Stimulated activated CD8-positive, alpha-beta memory T cell treated with anti-CD3 and anti-CD28 coated beads, Interleukin-2, amount 100 ng/mL, for 48 hours (primary cell): ENCODE results near the gene DCST1.
A peak's percentile ranks its signal among the peaks of the same experiment; 100 is the strongest.

ENCODE experiments used
- DNase-seq, 2 donors: peaks; one replicate each; pipeline ENCODE4 v3.0.0-alpha.2; 2020; ENCODE audit warnings: low read depth in 2 of 2

Gene DCST1

DNA sequence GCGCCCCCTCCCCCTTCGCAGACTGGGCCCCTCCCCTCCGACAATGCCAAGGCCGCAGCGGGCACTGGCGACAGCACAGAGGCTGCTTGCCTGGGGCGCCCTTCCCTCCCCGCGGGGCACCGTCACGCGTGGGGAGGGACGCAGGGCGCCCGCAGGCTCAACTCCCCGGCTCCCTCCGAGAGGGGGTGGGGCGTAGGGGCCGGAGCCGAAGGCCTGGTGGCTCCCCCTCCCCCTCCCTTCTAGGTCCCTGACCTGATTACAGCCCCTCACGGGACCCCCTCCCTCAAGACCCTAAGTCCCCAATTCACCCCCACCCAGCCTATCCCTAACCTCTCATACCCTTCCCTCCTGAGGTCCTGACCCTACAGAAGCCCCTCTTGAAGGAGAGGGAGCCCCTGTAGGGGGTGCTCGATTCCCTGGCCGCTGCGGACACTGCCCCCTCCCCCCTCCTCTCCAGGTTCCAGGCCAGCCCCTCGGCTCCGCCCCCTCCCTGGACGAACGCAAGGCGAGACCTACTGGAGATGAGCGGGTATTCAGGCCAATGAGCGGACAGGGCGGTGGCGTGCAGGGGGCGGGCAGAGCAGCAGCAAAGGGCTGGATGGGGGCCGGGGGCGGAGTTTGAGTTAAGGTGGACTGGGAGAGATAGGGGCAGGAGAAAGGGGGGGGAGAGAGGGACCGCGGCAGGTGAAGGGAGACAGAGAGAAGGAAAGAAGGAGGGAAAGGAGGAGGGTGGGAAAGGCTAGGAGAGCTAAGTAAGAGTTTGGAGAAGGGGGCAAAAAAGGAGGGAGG lies 31.8 kb upstream of the DCST1 start:
- DNase-seq: peak; percentile 97 to 98

DNA sequence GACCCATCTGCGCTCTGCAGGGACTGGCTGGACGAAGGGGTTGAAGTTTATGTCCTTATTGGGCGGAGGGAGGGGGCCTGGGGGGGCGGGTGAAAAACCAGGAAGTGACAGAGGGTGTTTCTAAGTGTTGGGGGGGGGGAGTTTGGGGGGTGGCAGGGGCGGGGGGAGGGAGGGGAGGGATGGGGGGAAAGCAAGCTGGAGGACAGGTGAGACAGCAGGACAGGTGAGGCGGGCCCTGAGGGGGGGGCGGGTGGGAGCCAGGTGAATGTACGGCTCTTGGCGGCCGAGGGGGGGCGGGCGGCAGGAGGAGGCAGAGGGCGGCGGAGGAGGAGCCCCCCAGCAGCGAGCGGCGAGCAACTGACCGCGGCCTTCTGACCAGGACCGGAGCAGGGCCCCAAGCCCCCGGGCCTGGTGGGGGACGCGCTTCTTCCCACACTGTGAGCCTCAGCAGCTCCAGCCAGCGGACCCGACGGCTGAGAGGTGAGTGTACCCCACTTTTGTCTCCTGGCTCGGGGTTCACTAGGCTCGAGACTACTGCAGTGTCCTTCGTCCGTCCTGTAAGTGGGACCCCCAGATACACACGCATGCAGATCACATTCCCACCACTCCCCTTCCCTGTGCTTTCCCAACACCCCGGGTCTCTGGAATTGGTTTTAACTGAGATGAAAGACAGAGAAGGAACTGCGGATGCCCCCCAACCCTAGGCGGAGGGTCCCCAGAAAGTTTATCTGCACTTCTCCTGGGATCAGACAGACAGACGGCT lies 31.0 kb upstream of the DCST1 start, which contains the start of gene ZBTB7B:
TSS of gene ZBTB7B (plus strand) at position 339 of the 763 bp plus-strand sequence. CDS start 11,859 bp downstream, outside the sequence.
- no peak for DNase-seq

DNA sequence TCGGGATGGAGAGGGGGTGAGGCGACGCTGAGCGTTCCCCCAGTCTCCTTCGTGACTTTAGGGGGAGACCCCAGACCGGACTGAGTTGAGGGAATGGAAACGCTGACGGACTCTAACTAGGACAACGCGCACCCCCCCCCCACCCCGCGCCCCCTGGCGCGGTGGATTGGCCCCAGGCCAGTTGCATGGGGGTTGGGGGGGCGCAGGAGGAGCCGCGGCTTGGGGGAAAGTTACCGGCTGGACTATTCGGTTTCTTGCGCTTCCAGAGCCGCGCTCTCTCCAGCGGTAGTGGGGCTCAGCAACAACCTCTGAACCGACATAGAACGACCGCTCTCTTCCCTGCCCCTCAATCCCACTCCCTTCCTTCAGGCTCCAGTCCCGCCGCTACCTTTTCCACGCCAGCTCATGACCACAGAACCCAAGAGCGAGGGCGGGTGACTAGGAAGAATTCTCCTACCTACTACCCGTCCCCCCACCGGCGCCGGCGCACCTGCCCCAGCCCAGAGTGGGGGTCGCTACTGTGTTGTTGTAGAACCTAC lies 30.3 kb upstream of the DCST1 start:
- no peak for DNase-seq

DNA sequence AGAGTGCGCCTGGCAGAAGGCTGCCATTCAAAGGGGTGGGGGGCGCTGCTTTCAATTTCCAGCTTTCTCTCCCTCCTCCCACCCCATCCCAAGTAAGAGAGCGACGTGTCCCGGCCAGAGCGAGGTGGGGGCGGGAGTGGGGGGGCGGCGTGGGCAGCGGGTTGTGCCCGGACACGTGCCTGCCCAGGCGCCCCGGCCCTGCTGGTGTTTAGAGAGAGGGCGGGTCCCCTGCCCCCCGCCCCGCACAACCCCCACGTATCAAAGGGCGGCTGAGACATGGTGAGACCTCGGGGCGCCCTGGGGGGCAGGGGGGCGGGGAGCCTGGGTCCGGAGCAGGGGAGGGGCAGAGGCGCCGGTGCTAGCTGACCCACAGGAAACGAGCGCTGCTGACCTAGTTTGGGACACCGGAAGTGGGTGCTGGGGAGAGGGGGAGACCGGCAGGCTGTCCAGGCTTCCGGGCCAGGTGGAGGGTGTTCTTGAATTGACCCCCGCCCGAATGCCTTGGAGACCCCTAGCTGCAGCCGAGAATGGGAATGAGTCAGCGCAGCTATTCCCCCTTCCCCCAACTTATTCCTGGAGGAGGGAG lies 29.8 kb upstream of the DCST1 start:
- no peak for DNase-seq

DNA sequence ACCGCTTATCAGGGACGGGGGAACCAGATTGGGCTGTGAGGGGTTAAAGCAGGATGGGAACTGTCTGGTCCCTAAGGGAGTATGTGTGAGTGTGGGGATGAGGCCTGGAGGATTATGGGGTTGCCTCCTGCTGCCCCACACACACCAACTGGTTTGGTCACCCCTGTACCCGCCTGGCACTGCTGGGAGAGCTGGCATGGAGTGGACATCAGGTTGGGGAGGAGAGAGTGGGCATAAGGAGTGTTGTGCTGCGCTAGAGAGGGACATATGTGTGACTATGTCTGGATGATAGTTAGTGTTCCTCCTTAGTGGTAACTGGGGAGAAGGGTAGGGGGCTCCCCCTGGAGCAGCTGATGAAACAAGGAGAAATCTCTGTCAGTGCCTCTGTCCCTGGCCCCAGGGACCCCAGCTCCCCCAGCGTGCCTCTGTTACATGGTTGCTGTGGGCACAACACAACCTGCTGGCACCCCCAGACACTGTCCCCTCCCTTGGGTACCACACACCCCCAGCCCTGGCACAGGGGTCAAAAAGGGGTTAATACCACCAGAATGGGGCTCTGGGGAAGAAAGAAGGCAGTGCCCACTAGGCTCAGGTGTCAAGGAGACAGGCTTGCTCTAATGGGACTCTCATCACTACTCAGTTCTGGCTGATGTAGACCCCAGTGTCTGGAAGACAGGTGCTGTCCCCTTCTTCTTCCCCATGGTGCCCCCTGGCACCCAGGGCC lies 29.1 kb upstream of the DCST1 start:
- DNase-seq: no peak

DNA sequence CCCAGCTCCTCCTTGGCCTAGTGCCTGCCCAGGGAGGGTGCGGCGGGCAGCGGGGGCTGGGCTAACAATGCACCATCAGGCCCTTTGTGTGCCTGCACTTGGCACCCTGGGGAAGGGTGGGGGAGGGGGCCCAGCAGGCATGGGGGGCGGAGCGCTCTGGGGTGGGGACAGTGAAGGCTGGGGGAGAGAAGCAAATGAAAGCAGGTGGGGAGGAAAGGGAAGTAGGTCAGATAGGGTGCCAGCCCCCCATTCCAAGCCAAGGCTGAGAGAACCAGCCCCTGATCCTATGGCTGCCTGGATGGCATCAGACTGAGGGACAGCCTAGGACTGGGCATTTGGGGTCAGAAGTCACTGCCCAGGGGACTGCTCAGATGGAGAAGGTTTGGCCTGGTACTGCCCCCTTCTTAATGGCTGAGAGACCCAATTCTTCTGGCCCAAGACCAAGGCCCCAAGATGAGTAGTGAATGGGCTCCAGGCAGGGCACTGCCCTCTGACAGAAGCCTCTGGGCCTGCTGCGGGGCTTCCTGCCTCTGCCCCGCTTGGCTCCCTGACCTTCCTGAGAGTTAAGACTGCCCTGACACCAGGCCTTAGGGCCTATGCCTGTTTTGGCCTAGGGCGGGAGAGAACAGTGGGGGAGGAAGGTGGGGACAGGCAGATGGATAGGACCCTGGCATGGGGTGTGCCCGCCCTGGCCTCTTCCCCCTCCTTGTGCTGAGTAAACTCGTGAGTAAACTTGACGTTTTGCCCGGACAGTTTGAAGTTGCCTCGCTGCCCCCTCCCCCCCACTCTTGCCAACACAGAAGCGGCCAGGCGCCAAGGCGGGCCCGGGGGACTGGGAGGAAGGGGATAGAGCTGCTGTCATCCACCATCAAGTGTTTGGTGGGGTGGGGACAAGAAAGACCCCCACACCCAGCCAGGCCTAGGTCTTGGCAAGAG lies 28.3 kb upstream of the DCST1 start:
- no peak for DNase-seq

DNA sequence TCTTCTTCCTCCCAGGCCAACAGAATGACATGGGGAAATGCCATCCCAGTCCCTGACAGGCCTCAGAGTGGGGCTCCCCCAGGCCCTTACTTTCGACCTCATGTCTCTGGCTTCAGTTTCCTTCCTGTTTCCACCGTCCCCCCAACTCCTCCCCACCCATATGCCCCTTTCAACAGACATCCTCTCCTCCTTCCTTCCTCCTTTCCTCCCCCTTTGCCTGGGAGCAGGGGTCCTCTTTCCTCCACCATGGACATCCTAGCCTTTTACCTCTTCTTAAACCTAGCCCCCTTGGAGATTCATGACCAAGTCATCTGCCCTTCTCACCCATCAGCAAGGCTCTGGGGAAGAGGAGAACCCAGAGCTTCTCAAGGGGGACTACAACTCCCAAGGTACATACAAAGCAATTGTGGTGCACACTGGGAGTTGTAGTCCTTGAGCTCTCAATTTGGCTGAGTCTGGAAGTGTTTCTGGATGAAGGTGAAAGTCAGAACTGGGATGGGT lies 27.0 kb upstream of the DCST1 start:
- no peak for DNase-seq

DNA sequence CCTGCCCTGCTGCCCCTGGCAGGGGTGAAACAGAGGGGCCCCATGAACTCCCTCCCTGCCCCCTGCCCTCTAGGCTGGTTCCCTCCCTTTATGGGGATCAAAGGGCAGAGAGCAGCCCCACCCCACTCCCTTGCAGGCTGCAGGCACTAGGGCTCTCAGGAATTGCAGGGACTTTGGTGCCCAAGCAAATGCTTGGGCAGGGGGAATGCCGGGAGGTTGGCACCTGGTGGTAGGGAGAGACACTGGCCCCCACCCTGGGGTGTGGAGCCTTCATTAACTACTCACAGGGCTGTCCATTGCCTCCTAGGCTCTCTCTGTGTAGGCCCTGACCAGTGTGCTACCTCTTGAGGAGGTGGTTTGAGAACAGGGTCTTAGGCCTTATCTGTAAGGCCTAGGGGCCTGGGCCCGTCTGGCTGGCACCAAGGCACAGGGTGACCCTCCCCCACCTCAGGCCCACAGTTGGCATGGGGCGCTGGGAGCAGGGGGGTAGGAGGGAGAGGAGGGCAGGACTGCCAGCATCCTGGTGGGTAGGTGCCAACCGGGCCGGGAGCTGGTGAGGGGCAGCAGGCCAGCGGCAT lies 26.3 kb upstream of the DCST1 start:
- no peak for DNase-seq

DNA sequence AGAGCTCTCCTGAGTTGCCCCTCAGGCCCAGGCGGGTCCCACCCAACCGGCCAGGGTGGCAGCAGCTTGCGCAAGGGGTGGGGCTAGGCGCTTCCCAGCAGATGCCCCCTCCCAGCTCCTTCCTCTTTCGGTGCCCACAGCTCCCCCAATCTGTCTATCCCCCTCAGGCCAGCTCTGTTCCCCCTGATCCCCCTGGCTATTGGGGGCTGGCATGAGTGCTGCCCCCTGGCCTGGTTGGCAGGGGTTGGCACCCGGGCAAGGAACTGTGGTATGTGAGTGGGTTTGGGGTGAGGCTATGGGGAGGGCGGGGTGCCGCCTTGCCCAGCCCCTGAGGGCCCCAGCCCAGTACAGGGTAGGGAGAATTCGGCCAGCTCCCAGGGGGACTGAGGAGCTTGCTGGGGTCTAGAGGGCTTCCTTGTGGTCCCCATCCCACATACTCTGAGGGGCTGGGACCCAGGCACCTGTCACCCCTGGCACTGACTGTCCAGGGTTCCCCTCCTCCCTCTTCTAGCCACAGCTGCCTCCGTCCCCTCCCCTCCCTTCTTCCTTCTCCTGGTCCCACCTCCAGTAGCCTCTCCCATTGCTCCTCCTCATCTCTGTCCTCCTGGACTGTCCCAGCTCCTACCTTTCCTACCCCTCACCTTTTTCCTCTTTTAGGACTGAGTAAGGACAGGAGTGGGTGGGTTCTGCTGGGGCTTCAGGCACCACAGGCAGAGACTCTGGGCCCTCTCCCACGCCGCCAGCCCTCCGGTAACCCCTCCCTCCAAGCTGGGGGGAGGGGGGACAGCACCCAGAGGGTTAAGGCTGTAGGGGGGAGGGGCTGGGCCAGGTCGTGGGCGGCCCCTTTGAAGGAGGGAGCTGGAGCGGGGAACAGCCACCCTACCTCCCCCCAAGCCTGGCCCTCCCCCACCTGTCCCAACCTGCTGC lies 25.3 kb upstream of the DCST1 start:
- no peak for DNase-seq

DNA sequence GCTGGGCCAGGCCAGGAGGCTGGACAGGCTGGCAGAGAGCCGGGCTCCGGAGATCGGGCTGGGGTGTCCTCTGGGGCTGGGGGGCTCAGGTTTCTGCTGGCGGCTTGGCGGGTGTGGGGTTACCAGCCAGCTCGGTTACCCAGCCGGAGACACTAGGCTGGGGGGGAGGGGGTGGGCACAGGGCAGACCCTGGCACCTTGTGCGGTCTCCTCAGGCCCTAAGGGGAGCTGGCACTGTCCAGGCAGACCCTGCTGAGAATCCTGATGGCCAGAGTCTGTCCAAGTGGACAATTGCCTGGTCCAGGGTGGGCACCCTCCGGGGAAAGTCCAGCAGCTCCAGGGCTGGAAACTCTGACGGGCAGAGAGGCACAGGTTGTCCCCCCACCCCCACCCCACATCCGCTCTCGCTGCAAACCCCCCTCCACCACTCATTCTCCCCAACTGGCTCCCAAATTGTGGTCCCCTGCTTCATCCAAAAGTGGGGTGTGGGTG lies 24.4 kb upstream of the DCST1 start:
- no peak for DNase-seq

DNA sequence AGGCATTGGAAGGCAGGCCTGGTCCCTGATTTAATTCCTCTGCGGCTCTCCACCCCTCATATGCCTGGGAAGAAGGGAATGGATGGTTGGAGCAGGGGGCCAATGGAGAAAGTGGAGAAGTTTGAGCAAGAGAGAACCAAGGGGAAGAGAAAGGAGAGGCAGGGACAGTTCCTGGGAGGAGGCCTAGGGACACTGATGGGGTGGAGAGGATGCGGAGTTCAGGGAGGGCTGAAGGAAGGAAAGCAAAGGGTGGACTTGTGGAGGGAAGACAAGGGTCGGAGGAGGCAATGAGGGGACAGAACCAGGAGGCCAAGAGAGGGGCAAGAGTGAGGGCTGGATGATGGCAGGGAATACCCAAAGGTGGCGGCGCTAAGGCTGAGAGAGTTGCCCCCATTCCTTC lies 23.9 kb upstream of the DCST1 start:
- no peak for DNase-seq

DNA sequence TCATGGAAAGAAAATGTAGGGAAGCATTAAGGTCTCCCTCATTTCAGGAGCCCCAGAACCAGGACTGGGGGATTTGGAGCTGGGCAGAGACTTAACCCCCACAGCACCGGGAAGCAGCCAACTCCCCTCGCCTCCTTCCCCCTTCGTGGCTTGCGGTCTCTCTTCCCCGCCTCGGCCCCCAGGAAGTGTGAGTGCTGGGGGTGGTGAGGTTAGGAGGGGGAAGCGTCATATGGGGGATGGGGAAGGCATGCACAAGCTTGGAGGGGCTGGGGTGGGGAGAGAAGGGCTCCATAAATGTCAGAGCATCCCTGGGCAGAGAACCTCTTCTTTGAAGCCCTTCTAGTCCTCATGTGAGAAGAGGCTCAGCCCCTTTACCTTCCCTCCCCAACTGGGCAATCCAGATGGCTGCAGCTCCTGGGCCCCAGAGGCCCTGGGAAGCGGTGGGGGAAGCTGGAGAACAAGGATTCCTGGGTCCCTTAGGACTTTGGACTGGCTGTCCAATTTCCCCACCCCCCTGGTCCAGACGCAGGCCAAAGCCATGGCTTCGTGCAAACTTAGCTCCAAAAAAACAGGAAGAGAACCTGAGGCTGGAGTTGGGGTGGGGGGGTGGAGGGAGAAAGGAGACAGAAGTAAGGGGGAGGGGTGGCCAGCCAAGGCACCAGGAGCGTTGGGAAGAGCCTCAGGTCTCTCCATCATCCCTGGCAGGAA lies 23.3 kb upstream of the DCST1 start:
- DNase-seq: no peak

DNA sequence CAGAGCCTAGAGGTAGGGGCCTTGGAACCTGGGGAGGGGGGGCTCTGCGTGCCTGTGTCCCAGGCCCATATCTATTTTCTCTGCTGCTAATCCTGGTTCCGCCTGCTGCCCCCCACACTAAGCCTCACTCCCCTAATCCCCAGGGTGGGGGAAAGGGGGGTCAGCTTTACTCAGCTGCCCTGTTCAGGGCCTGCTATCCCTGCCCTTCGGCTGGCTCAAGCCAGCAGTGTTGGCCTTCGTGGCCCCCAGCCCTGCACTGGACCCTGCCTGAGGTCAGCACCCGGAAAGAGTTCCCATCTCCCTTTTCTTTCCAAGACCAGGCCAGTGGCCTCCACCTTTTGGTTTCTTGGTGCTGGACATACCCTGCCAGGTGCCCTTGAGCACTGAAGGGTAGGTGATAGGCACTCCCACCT lies 22.6 kb upstream of the DCST1 start:
- no peak for DNase-seq

DNA sequence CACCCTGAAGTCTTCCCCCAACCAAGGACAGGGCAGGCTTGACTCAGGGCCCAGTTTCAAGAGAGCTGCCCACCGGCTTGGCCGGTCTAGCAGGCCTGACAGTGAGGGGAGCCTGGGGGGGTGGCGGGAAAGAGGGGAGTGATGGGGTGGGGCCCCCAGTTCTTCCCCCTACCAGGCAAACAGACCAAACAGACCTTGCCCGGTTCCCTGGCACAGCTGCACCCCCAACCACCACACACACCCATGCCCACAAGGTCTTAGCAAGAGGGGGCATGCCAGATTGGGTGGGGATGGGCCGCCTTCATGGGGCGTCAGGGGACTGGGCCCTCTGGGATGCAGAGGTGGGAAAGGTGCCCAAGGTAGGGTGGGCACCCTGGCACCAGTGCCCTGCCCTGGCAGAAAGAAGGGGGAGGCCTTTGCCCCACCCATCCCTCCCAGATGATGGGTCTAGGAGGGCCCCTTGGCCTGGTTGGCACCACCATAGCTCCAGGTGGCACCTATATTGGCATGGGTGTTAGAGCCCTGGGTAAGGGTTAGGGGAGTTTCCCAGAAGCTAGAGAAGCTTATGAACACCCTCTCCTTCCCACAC lies 22.1 kb upstream of the DCST1 start:
- DNase-seq: no peak

DNA sequence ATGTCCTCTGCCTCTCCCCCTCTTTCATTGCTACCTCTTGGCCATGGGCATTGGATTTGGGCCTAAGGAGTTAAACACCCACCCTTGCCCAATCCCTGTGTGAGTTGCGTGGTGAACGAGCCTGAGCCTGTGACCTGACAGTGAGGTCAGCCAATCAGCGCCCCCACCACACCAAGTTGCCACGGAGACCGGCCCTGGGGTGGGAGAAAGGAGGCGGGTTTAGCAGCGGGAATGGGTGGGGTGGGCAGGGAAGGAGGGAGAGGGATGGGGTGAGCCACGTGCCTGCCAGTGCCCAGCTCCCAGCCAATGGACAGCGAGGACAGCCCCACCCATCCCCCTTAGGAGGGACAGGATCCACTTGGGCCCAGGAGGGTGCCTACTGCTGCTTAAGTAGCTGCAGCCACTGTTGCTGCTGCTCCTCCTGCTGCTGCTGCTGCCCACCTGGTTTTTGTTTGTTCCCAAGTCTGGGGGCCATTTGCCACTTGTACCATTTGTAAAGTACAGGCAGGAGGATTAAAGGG lies 21.5 kb upstream of the DCST1 start:
- DNase-seq: no peak

DNA sequence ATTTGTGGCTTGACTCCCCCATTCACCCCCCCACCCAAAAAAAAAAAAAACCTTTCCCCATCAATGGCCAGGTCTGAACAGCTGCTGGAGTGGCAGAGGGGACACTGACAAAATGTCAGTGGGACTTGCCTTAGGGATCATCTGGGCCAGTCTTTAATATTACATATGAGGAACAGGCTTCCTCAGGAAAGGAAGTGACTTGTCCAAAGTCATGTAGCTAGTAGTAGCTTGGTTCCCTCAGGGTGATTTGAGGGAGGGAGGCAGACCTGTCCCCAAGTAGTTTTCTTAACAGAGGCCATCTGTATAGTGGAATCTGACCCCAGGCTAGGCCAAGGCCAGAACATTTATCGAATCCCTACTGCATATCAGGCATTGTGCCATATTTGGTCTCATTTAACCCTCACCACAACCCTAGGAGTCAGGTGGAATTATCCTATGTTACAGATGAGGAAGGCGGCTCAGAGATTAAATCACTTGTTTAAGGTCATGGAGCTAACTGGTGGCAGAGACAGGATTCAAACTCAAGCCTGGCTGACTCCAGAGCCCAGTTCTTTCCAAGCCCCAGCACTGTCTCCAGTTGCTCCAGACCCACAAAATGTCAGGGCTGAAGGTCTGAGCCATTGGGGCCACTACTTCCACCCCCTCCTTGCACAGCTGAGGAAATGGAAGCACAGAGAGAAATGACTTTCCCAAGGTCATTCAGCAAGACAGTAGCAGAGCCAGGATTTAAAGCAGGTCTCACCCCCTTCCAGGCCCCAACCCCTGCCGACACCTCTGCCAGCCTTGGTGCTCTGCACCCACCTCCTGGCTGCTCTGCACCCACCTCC lies 20.6 kb upstream of the DCST1 start:
- DNase-seq: no peak

DNA sequence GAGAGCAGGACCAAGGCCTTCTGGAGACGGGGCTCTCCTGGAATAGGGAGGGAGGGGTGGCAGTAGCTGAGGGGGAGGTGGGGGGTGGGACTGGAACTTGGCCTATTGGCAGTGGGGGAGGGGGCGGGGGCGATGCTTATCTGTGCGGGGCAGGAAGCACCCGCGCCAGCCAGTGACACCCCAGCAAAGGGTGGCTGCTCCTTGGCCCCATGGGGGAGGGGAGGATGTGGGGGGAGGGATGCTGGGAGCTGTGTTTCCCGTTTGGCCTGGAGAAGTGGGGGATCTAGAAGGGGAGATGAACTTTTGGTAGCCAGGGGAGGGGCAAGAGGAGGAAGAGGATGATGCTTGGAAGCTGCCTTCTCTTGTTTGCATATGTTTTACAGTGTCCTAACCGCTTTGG lies 20.0 kb upstream of the DCST1 start:
- DNase-seq: no peak
